ENCODE measurements around the gene MKRN1.
"Not testable (repeated sequence)": the region's sequence is repeated elsewhere in the genome, so short reads cannot be mapped to it uniquely, and the experiment has no call there.

MKRN1 gene

DNA sequence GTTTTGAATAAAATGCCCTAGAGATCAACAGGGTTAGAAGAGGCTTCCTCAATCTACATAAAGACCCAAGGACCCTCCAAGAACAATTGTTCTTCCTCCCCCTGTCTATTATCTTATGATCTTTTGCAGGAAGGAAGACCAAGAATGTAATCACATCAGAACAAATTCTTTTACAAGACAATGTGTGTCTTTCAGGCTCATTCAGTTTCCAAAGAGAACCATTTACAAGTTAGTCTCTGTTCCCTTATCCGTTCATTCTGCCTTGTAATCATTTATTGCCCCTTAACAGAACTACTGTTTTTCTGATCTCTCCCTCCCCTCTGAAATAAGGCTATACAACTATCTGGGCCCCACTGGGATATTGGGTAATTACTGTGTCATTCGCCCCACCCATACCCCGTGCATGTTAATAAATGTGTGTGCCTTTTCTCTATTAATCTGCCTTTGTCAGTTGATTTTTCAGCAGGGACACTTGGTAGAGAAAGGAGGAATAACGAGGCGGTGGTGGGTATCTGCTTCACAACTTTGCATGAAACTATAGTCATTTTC, 5.7 kb upstream of the MKRN1 start:
- DNase-seq (ENCODE audit: low spot score), result no peak

- DNase-seq (ENCODE audit: low spot score), result no peak
These were observed 5.2 kb upstream of the MKRN1 start for GRCh38 chr7:140484479-140484878.

- no peak for DNase-seq (ENCODE audit: low spot score)
These were observed 407 bp upstream of the MKRN1 start for GRCh38 chr7:140479739-140480084.

- DNase-seq (ENCODE audit: low spot score), result peak; percentile 40
These were observed 851 bp downstream of the MKRN1 start for GRCh38 chr7:140478246-140479061.

- no peak for DNase-seq (ENCODE audit: low spot score)
These were observed 2.5 kb downstream of the MKRN1 start for GRCh38 chr7:140476698-140477261.

DNA sequence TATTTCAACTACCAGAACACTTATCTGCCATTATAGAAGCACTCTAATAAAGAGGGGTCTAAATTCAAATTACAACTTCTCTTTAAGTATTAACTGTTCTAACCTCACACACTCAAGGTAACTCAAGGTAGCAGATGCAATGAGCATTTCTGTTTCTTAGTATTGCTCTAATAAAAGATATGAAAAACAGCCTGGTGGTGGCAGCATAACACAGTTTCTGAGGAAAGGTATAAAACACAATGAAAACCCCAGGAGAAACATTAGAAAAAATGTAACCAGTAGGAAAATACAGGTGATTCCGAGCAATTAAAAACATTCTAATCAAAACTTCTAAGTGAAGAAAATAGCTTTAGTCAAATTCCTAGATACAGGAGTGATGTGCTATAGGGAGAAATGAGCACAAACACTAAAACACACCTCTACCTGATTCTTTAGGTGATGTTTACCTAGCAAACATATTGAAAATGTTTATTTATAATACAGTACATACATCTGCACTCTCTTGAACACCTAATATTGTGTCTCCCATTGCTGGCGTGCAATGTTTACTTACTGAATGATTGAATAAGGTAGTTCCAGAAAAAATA, 3.5 kb downstream of the MKRN1 start:
- DNase-seq (ENCODE audit: low spot score), result peak; percentile 60

DNA sequence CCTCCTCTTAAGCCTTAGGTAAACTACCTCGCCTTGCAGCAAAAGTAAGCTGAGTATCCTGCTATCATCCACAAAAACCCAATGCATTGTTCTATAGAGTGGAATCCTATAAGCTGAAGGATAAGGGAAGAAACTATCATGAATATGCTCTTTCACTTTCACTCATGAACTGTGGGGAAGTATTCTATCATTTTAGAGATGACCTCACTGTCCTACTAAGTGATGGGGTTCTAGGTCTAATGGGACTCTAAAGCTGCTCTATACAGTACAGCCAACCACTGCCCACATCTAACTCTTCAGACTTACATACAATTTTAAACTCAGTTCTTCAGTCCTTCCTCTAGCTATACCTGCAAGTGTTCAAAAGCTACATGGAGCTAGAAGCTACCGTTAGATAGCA, 16.2 kb downstream of the MKRN1 start:
- DNase-seq (ENCODE audit: low spot score), result no peak

GRCh38 chr7:140458916-140459315, 20.4 kb downstream of the MKRN1 start:
- DNase-seq (ENCODE audit: low spot score), result no peak

GRCh38 chr7:140458201-140458600, 21.1 kb downstream of the MKRN1 start:
- DNase-seq (ENCODE audit: low spot score), result no peak

DNA sequence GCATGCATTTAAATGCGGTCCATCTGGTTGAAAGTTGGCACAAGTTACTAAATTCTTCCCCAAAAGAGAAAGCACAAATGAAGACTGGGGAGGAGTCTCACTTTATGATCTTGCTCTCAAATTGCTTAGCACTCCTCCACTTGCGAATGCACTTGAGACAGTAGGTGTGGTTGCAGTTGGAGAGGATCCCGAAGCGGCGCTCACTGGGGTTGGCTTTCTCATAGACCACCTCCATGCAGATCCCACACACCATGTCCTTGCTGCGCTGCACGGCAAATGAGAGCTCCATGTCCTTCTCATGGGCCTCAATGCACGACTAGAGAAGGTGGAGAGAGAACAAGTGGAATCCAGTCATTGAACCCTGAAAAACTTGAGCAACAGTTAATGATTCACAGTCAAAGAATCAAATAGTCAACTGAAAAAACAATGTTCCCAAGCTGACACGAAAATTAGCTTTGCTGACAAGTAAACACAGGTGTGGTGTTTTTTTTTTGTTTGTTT, 22.7 kb downstream of the MKRN1 start:
- DNase-seq (ENCODE audit: low spot score), result peak; percentile 25

- DNase-seq (ENCODE audit: low spot score), result no peak
These were observed 23.6 kb downstream of the MKRN1 start for GRCh38 chr7:140455743-140456142.

- DNase-seq (ENCODE audit: low spot score), result no peak
These were observed 24.7 kb downstream of the MKRN1 start for GRCh38 chr7:140454657-140455015.

DNA sequence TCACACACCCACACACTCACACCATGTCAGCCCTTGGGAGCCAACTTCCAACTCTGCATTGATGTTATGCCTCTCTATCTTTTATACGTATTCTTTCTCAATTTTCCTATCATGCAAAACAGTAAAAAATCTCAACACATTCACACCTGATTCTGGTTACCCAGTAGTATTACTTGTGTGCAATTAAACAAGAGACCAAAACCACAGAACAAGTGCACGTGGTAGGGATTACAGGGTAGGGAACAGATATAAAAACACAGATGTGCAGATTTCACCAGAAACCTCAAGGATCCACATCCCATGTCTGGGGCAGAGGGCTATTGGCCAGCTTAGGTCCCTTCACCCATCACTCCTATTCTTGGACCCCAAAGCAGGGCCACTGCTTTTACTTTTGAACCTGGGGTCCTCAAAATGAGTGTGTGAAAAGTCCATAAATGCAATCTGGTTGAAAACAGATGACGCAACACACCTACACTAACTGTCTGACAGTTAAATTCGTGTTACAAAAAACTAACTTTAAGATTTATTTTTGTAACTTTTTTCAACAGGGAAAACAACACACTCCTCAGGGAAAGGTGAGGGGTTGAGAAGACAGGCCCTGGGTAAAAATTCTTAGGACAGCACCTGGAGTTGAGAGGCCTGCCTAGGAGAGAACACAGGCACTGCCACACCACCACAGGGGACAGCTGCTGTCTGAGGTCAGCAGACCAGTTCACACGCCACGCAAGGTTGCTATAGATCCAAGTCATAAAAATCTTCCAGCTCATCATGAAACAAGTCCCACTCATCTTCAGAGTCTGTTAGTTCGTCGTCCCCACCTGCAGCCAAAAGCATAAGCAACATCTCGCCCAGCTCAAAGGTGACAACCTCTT, 25.3 kb downstream of the MKRN1 start:
- not testable (repeated sequence) for DNase-seq (ENCODE audit: low spot score)

- no peak for DNase-seq (ENCODE audit: low spot score)
These were observed 26.0 kb downstream of the MKRN1 start for GRCh38 chr7:140453273-140453672.

DNA sequence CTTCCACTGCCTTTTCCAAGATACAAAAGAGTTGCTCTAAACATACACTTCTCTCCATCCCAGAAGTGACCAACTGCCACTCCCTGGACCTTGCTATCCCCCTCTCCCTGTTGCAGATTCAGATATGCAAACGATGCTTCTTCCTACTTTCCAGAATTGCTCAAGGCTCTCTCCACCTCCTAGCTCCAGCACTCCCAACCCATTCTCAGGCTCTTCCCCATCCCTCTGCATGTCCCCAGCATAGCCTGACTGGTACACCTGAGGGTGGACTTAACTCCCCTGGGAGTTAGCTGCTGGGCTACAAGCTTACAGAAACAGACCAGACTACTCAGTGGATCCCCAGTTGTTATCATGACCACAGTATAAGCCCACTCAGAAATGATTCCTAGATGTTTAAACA, 27.6 kb downstream of the MKRN1 start:
- DNase-seq (ENCODE audit: low spot score), result no peak

- DNase-seq (ENCODE audit: low spot score), result no peak
These were observed 30.4 kb downstream of the MKRN1 start for GRCh38 chr7:140448781-140449480.

DNA sequence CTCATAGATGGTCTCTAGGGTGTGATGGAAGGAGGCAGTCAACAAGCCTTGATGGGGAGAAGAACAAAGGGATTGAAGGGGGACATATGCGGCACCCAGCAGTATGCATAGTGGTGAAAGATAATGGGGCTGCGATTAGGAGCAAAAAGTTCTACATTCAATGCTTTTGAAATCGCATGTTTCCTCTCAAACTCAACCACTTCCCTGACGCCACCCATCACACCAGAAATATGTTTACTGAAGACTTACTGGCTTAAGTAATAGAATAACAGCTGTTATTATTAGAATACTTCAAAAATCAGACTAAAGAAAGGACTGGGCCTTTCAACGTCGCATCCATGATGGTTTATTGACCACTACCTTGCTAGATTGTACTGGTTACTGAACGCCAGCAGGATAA, 31.5 kb downstream of the MKRN1 start:
- no peak for DNase-seq (ENCODE audit: low spot score)

DNA sequence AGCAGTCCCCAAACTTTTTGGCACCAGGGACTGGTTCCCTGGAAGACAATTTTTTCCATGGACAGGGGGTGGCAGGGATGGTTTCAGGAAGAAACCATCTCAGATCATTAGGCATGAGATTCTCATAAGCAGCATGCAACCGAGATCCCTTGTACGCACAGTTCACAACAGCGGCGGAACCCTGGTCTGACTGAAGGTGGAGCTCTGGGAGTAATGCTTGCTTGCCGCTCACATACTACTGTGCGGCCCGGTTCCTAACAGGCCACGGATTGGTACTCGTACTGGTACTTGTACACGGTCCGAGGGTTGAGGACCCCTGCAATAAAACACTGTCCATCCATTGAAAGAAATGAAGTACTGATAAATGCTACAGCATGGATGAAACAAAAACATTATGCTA, 32.8 kb downstream of the MKRN1 start:
- DNase-seq (ENCODE audit: low spot score), result no peak

DNA sequence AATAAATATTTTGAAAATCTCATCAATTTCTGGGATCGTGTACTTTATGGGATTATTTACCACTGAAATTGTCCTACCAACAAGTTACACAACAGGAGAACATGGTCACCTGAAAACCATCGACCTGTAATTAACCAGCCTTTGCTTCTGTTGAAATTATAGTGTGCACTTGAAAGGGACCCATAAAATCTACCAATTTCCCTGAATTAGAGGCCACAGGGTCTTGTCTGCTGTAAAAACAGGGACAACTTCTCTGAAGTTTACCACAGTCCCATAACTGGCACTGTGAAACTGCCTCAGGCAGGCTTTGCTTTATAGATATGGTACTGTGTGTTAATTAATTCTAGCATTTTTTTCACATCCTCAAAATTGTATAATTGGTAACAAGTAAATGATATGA, 37.8 kb downstream of the MKRN1 start:
- no peak for DNase-seq (ENCODE audit: low spot score)

- no peak for DNase-seq (ENCODE audit: low spot score)
These were observed 38.7 kb downstream of the MKRN1 start for GRCh38 chr7:140440593-140440992.

GRCh38 chr7:140439359-140439758, 39.9 kb downstream of the MKRN1 start:
- DNase-seq (ENCODE audit: low spot score), result no peak

All from kidney tubule cell (primary cell).